HEK293 (cell line): ENCODE results near the gene SBNO2.
A peak's percentile ranks its signal among the peaks of the same experiment; 100 is the strongest.

Experiments
- FEZF1 ChIP-seq: fragments of 450-650 bp; formaldehyde crosslinking; IDR thresholded peaks from 2 replicates; pipeline ENCODE4 v1.5.1; 2016; ENCODE audit warnings: missing biosample characterization, missing genetic modification characterization
- GLIS2 ChIP-seq: fragments of 450-650 bp; formaldehyde crosslinking; IDR thresholded peaks from 2 replicates; pipeline ENCODE4 v1.5.1; 2016; ENCODE audit warnings: missing biosample characterization, missing genetic modification characterization
- HOXC10 ChIP-seq: sonication (generic); formaldehyde crosslinking; IDR thresholded peaks from 2 replicates; pipeline ENCODE4 v1.8.1; 2023; ENCODE audit warnings: mild to moderate bottlenecking, missing genetic modification reagents
- KLF16 ChIP-seq: fragments of 450-650 bp; formaldehyde crosslinking; IDR thresholded peaks from 2 replicates; pipeline ENCODE4 v1.5.1; 2017; ENCODE audit warnings: missing biosample characterization, missing genetic modification characterization
- KLF7 ChIP-seq: fragments of 450-650 bp; formaldehyde crosslinking; IDR thresholded peaks from 2 replicates; pipeline ENCODE4 v1.5.1; 2016; ENCODE audit warnings: missing biosample characterization, missing genetic modification characterization, borderline replicate concordance
- RBAK ChIP-seq: fragments of 450-650 bp; formaldehyde crosslinking; IDR thresholded peaks from 2 replicates; pipeline ENCODE4 v1.5.1; 2016; ENCODE audit warnings: missing biosample characterization, missing genetic modification characterization
- SP2 ChIP-seq: fragments of 450-650 bp; formaldehyde crosslinking; IDR thresholded peaks from 2 replicates; pipeline ENCODE4 v1.5.1; 2016; ENCODE audit warnings: missing biosample characterization, missing genetic modification characterization
- SP7 ChIP-seq: fragments of 450-650 bp; formaldehyde crosslinking; IDR thresholded peaks from 2 replicates; pipeline ENCODE4 v1.5.1; 2016; ENCODE audit warnings: missing biosample characterization, missing genetic modification characterization
- TCF7L2 ChIP-seq: IDR thresholded peaks from 2 replicates; pipeline ENCODE4 v1.6.1; 2011; ENCODE audit warnings: low read depth, mild to moderate bottlenecking, inconsistent platforms, low read length, moderate library complexity, borderline replicate concordance
- ZBTB1 ChIP-seq: fragments of 450-650 bp; formaldehyde crosslinking; IDR thresholded peaks from 2 replicates; pipeline ENCODE4 v1.5.1; 2016; ENCODE audit warnings: missing biosample characterization, missing genetic modification characterization
- ZBTB20 ChIP-seq: fragments of 450-650 bp; formaldehyde crosslinking; IDR thresholded peaks from 2 replicates; pipeline ENCODE4 v1.5.1; 2016; ENCODE audit warnings: missing biosample characterization, missing genetic modification characterization
- ZFHX2 ChIP-seq: fragments of 450-650 bp; formaldehyde crosslinking; conservative IDR thresholded peaks from 2 replicates; pipeline ENCODE4 v1.5.1; 2016; ENCODE audit warnings: missing biosample characterization, missing genetic modification characterization
- ZFP41 ChIP-seq: fragments of 450-650 bp; formaldehyde crosslinking; IDR thresholded peaks from 2 replicates; pipeline ENCODE4 v1.5.1; 2016; ENCODE audit warnings: missing biosample characterization, missing genetic modification characterization, borderline replicate concordance
- ZFP69B ChIP-seq: fragments of 450-650 bp; formaldehyde crosslinking; IDR thresholded peaks from 2 replicates; pipeline ENCODE4 v1.5.1; 2016; ENCODE audit warnings: missing biosample characterization, missing genetic modification characterization
- ZIC2 ChIP-seq: fragments of 450-650 bp; formaldehyde crosslinking; IDR thresholded peaks from 2 replicates; pipeline ENCODE4 v1.5.1; 2016; ENCODE audit warnings: missing biosample characterization, missing genetic modification characterization
- ZNF10 ChIP-seq: fragments of 450-650 bp; formaldehyde crosslinking; IDR thresholded peaks from 2 replicates; pipeline ENCODE4 v1.5.1; 2017; ENCODE audit warnings: missing biosample characterization, missing genetic modification characterization
- ZNF133 ChIP-seq: fragments of 450-650 bp; formaldehyde crosslinking; IDR thresholded peaks from 2 replicates; pipeline ENCODE4 v1.5.1; 2016; ENCODE audit warnings: missing biosample characterization, missing genetic modification characterization
- ZNF184 ChIP-seq: fragments of 450-650 bp; IDR thresholded peaks from 2 replicates; pipeline ENCODE4 v1.5.1; 2018; ENCODE audit warnings: missing biosample characterization, mild to moderate bottlenecking, missing genetic modification characterization
- ZNF223 ChIP-seq: fragments of 450-650 bp; formaldehyde crosslinking; IDR thresholded peaks from 2 replicates; pipeline ENCODE4 v1.5.1; 2016; ENCODE audit warnings: missing biosample characterization, missing genetic modification characterization
- ZNF23 ChIP-seq: fragments of 450-650 bp; formaldehyde crosslinking; IDR thresholded peaks from 2 replicates; pipeline ENCODE4 v1.5.1; 2016; ENCODE audit warnings: missing biosample characterization, missing genetic modification characterization, borderline replicate concordance
- ZNF274 ChIP-seq, 2 experiments: fragments of 200-500 bp in 1 of 2; fragments of 450-650 bp in 1 of 2; sonication (Bioruptor generic) in 1 of 2; formaldehyde crosslinking in 1 of 2; IDR thresholded peaks; 2 replicates each; pipeline versions ENCODE4 v1.5.1 to v1.6.1; 2014 to 2016; ENCODE audit warnings: borderline replicate concordance in 1 of 2, inconsistent platforms in 1 of 2, low read length in 1 of 2, missing biosample characterization in 1 of 2, missing genetic modification characterization in 1 of 2
- ZNF302 ChIP-seq: fragments of 450-650 bp; formaldehyde crosslinking; IDR thresholded peaks from 2 replicates; pipeline ENCODE4 v1.5.1; 2016; ENCODE audit warnings: missing biosample characterization, missing genetic modification characterization, low read depth
- ZNF324 ChIP-seq: fragments of 450-650 bp; formaldehyde crosslinking; IDR thresholded peaks from 2 replicates; pipeline ENCODE4 v1.5.1; 2016; ENCODE audit warnings: missing biosample characterization, missing genetic modification characterization
- ZNF416 ChIP-seq: fragments of 450-650 bp; formaldehyde crosslinking; IDR thresholded peaks from 2 replicates; pipeline ENCODE4 v1.5.1; 2016; ENCODE audit warnings: missing biosample characterization, missing genetic modification characterization
- ZNF423 ChIP-seq: fragments of 450-650 bp; formaldehyde crosslinking; IDR thresholded peaks from 2 replicates; pipeline ENCODE4 v1.5.1; 2016; ENCODE audit warnings: missing biosample characterization, missing genetic modification characterization
- ZNF510 ChIP-seq: fragments of 450-650 bp; formaldehyde crosslinking; IDR thresholded peaks from 2 replicates; pipeline ENCODE4 v1.5.1; 2018; ENCODE audit warnings: mild to moderate bottlenecking, missing genetic modification characterization, missing biosample characterization; ENCODE audit not compliant: insufficient replicate concordance
- ZNF558 ChIP-seq: fragments of 450-650 bp; formaldehyde crosslinking; IDR thresholded peaks from 2 replicates; pipeline ENCODE4 v1.5.1; 2016; ENCODE audit warnings: missing biosample characterization, missing genetic modification characterization
- ZNF629 ChIP-seq: fragments of 450-650 bp; formaldehyde crosslinking; IDR thresholded peaks from 2 replicates; pipeline ENCODE4 v1.5.1; 2017; ENCODE audit warnings: missing biosample characterization, missing genetic modification characterization
- ZNF654 ChIP-seq: fragments of 450-650 bp; formaldehyde crosslinking; IDR thresholded peaks from 2 replicates; pipeline ENCODE4 v1.5.1; 2016; ENCODE audit warnings: low read depth, missing biosample characterization, missing genetic modification characterization
- ZNF747 ChIP-seq: fragments of 450-650 bp; formaldehyde crosslinking; IDR thresholded peaks from 2 replicates; pipeline ENCODE4 v1.5.1; 2016; ENCODE audit warnings: missing biosample characterization, missing genetic modification characterization
- ZNF768 ChIP-seq: fragments of 450-650 bp; formaldehyde crosslinking; IDR thresholded peaks from 2 replicates; pipeline ENCODE4 v1.5.1; 2018; ENCODE audit warnings: missing biosample characterization, mild to moderate bottlenecking, missing genetic modification characterization
- ZNF830 ChIP-seq: fragments of 450-650 bp; IDR thresholded peaks from 2 replicates; pipeline ENCODE4 v1.5.0; 2018; ENCODE audit warnings: missing biosample characterization, missing genetic modification characterization, low read depth, mild to moderate bottlenecking, moderate library complexity
- TF ChIP-seq, protein P1 (sequence below): fragments of 450-650 bp; formaldehyde crosslinking; IDR thresholded peaks from 2 replicates; pipeline ENCODE4 v1.5.1; 2017; ENCODE audit warnings: missing biosample characterization, missing genetic modification characterization
- TF ChIP-seq, protein P2 (sequence below): fragments of 450-650 bp; IDR thresholded peaks from 2 replicates; pipeline ENCODE4 v1.5.1; 2018; ENCODE audit warnings: missing biosample characterization, missing genetic modification characterization
- TF ChIP-seq, protein P3 (sequence below): fragments of 450-650 bp; formaldehyde crosslinking; IDR thresholded peaks from 2 replicates; pipeline ENCODE4 v1.5.1; 2016; ENCODE audit warnings: missing biosample characterization, missing genetic modification characterization
- TF ChIP-seq, protein P4 (sequence below): fragments of 450-650 bp; formaldehyde crosslinking; optimal IDR thresholded peaks from 2 replicates; pipeline ENCODE3; 2016; ENCODE audit warnings: missing biosample characterization, mild to moderate bottlenecking, missing genetic modification characterization

Gene SBNO2

DNA sequence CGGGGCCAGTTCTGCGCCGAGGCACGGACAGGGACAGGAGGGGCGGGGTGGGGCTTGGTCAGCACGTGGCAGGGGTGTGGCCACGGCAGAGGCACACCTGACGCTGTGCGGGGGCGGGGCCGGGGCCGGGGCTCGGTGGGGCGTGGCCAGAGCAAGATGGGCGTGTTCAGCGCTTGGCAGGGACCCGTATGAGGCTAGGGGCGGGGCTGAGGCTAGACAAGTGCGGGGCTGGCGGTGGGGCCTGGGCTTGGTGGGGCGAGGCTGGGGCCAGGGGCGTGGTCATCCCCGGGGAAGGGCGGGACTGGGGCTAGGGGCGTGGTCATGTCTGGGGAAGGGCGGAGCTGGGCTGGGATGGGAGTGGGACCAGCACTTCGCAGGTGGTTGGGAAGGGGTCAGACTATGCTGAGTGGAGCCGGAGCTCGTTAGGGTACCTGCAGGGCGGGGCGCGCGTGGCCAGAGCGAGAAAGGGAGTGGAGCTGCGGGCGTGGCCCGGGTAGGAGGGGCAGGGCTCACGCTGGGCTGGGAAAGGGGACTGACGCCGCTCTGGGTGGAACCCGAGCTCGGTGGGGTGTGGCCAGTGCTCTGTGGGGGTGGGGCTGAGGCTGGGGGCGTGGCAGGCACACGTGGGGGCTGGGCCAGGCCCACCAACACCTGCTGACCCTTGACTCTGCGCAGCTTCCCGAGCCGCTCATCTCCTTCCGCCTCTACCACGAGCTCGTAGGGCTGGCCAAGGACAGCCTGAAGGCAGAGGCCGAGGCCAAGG lies 91.7 kb downstream of the SBNO2 start (continued):
- TF ChIP-seq, protein P1, sequence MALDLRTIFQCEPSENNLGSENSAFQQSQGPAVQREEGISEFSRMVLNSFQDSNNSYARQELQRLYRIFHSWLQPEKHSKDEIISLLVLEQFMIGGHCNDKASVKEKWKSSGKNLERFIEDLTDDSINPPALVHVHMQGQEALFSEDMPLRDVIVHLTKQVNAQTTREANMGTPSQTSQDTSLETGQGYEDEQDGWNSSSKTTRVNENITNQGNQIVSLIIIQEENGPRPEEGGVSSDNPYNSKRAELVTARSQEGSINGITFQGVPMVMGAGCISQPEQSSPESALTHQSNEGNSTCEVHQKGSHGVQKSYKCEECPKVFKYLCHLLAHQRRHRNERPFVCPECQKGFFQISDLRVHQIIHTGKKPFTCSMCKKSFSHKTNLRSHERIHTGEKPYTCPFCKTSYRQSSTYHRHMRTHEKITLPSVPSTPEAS (tag by site-specific recombination), result no peak
- TF ChIP-seq ZFP41 (tag by site-specific recombination) (no peak), ZNF324 (tag by site-specific recombination) (0 out of 2 replicates have a peak, but pooled peaks have one; percentile 22), ZNF423 (tag by site-specific recombination) (no peak), KLF16 (tag by site-specific recombination) (peak; percentile 86), SP2 (tag by site-specific recombination) (peak; percentile 69), ZNF830 (tag by site-specific recombination) (no peak), ZNF654 (tag by site-specific recombination) (no peak), ZNF23 (tag by site-specific recombination) (no peak), ZNF416 (no peak), ZNF558 (tag by site-specific recombination) (no peak), ZNF629 (tag by site-specific recombination) (no peak), RBAK (no peak), ZNF768 (tag by site-specific recombination) (no peak), HOXC10 (no peak), ZIC2 (tag by site-specific recombination) (peak; percentile 41), TCF7L2 (no peak), ZNF133 (tag by site-specific recombination) (no peak), ZNF510 (tag by site-specific recombination) (no peak), ZFHX2 (no peak; the same call in 1 of the 2 replicates), ZFP69B (tag by site-specific recombination) (peak; percentile 80; the same call in 1 of the 2 replicates), ZNF747 (tag by site-specific recombination) (no peak), KLF7 (tag by site-specific recombination) (peak; percentile 96), ZBTB1 (tag by site-specific recombination) (no peak), GLIS2 (peak; percentile 46; the same call in 1 of the 2 replicates), SP7 (tag by site-specific recombination) (peak; percentile 50; the same call in 1 of the 2 replicates), FEZF1 (tag by site-specific recombination) (no peak), ZNF223 (tag by site-specific recombination) (no peak), ZNF184 (tag by site-specific recombination) (no peak), ZNF302 (tag by site-specific recombination) (no peak), ZBTB20 (tag by site-specific recombination) (no peak), ZNF274 (IDR thresholded peaks at IDR 0.05; ENCODE audit: low read length) (no peak), ZNF274 (tag by site-specific recombination; IDR thresholded peaks at IDR 0.05; ENCODE audit: borderline replicate concordance) (no peak), ZNF10 (no peak)
- TF ChIP-seq, protein P2, sequence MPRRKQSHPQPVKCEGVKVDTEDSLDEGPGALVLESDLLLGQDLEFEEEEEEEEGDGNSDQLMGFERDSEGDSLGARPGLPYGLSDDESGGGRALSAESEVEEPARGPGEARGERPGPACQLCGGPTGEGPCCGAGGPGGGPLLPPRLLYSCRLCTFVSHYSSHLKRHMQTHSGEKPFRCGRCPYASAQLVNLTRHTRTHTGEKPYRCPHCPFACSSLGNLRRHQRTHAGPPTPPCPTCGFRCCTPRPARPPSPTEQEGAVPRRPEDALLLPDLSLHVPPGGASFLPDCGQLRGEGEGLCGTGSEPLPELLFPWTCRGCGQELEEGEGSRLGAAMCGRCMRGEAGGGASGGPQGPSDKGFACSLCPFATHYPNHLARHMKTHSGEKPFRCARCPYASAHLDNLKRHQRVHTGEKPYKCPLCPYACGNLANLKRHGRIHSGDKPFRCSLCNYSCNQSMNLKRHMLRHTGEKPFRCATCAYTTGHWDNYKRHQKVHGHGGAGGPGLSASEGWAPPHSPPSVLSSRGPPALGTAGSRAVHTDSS (tag by site-specific recombination), result no peak
- TF ChIP-seq, protein P3, sequence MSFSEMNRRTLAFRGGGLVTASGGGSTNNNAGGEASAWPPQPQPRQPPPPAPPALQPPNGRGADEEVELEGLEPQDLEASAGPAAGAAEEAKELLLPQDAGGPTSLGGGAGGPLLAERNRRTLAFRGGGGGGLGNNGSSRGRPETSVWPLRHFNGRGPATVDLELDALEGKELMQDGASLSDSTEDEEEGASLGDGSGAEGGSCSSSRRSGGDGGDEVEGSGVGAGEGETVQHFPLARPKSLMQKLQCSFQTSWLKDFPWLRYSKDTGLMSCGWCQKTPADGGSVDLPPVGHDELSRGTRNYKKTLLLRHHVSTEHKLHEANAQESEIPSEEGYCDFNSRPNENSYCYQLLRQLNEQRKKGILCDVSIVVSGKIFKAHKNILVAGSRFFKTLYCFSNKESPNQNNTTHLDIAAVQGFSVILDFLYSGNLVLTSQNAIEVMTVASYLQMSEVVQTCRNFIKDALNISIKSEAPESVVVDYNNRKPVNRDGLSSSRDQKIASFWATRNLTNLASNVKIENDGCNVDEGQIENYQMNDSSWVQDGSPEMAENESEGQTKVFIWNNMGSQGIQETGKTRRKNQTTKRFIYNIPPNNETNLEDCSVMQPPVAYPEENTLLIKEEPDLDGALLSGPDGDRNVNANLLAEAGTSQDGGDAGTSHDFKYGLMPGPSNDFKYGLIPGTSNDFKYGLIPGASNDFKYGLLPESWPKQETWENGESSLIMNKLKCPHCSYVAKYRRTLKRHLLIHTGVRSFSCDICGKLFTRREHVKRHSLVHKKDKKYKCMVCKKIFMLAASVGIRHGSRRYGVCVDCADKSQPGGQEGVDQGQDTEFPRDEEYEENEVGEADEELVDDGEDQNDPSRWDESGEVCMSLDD, result no peak
- TF ChIP-seq, protein P4, sequence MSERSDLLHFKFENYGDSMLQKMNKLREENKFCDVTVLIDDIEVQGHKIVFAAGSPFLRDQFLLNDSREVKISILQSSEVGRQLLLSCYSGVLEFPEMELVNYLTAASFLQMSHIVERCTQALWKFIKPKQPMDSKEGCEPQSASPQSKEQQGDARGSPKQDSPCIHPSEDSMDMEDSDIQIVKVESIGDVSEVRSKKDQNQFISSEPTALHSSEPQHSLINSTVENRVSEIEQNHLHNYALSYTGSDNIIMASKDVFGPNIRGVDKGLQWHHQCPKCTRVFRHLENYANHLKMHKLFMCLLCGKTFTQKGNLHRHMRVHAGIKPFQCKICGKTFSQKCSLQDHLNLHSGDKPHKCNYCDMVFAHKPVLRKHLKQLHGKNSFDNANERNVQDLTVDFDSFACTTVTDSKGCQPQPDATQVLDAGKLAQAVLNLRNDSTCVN, result peak; percentile 35
